ENCODE results near the gene ZSWIM3. TPM values are rescaled to one million over a fixed set of nuclear protein-coding genes. Genes with fewer than 3 reads are reported as not detected.

Gene ZSWIM3
- total and polyA plus RNA-seq, 2 of the 13 experiments (the other 11 are each of a cell fraction or from before 2014, with no cell fraction given), result 5.2 to 5.8 TPM

DNA sequence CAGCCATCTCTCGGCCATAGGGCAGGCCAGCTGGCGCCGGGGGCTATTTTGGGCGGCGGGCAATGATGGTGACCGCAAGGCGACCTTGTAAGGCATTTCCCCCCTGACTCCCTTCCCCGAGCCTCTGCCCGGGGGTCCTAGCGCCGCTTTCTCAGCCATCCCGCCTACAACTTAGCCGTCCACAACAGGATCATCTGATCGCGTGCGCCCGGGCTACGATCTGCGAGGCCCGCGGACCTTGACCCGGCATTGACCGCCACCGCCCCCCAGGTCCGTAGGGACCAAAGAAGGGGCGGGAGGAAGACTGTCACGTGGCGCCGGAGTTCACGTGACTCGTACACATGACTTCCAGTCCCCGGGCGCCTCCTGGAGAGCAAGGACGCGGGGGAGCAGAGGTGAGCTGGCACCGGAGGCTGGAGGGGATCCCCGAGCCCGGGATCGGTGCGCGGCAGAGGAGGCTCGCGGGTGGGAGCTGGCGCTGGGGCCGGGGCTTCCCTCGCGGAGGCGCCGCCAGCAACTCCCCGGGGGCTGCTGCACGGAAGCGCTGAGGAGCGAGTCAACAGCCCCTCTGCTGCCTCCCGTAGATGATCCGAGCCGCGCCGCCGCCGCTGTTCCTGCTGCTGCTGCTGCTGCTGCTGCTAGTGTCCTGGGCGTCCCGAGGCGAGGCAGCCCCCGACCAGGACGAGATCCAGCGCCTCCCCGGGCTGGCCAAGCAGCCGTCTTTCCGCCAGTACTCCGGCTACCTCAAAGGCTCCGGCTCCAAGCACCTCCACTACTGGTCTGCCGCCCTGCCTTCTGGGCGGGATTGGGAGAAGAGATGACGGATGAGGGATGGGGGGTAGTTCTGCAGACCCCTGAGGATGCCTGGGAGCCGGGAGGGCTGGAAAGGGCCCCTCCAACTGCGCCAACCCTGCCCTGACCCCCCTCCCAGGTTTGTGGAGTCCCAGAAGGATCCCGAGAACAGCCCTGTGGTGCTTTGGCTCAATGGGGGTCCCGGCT lies 33.9 kb downstream of the ZSWIM3 start, which contains the start of the genes CTSA and NEURL2 (continued):
- TF ChIP-seq, protein P1, sequence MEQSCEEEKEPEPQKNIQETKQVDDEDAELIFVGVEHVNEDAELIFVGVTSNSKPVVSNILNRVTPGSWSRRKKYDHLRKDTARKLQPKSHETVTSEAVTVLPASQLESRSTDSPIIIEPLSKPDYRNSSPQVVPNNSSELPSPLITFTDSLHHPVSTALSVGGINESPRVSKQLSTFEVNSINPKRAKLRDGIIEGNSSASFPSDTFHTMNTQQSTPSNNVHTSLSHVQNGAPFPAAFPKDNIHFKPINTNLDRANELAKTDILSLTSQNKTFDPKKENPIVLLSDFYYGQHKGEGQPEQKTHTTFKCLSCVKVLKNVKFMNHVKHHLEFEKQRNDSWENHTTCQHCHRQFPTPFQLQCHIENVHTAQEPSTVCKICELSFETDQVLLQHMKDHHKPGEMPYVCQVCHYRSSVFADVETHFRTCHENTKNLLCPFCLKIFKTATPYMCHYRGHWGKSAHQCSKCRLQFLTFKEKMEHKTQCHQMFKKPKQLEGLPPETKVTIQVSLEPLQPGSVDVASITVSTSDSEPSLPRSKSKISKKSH (CRISPR knock-in tag; IDR thresholded peaks at IDR 0.05; ENCODE audit: borderline replicate concordance), result peak; percentile 94; the same call in 1 of the 2 replicates
- TF ChIP-seq, protein P2, sequence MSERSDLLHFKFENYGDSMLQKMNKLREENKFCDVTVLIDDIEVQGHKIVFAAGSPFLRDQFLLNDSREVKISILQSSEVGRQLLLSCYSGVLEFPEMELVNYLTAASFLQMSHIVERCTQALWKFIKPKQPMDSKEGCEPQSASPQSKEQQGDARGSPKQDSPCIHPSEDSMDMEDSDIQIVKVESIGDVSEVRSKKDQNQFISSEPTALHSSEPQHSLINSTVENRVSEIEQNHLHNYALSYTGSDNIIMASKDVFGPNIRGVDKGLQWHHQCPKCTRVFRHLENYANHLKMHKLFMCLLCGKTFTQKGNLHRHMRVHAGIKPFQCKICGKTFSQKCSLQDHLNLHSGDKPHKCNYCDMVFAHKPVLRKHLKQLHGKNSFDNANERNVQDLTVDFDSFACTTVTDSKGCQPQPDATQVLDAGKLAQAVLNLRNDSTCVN (CRISPR knock-in tag; IDR thresholded peaks at IDR 0.05; ENCODE audit: borderline replicate concordance), result peak; percentile 96
- peak; percentile 36 for TF ChIP-seq CHCHD3 (CRISPR knock-in tag; IDR thresholded peaks at IDR 0.05)
- TF ChIP-seq SRSF4 (IDR thresholded peaks at IDR 0.05; ENCODE audit: low read depth, low read length, poor library complexity, severe bottlenecking), result no peak
- peak; percentile 98 for TF ChIP-seq ZNF564 (CRISPR knock-in tag; IDR thresholded peaks at IDR 0.05)
- TF ChIP-seq KLF13 (CRISPR knock-in tag; IDR thresholded peaks at IDR 0.05), result peak; percentile 79; the same call in 1 of the 2 replicates
- TF ChIP-seq ZNF232 (CRISPR knock-in tag; IDR thresholded peaks at IDR 0.05; ENCODE audit: borderline replicate concordance), result peak; percentile 98
- peak; percentile 77 for TF ChIP-seq HHEX (CRISPR knock-in tag; IDR thresholded peaks at IDR 0.05)
- TF ChIP-seq, protein P3, sequence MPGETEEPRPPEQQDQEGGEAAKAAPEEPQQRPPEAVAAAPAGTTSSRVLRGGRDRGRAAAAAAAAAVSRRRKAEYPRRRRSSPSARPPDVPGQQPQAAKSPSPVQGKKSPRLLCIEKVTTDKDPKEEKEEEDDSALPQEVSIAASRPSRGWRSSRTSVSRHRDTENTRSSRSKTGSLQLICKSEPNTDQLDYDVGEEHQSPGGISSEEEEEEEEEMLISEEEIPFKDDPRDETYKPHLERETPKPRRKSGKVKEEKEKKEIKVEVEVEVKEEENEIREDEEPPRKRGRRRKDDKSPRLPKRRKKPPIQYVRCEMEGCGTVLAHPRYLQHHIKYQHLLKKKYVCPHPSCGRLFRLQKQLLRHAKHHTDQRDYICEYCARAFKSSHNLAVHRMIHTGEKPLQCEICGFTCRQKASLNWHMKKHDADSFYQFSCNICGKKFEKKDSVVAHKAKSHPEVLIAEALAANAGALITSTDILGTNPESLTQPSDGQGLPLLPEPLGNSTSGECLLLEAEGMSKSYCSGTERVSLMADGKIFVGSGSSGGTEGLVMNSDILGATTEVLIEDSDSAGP (CRISPR knock-in tag; IDR thresholded peaks at IDR 0.05; ENCODE audit: borderline replicate concordance), result peak; percentile 98
- peak; percentile 98 for TF ChIP-seq E2F1 (CRISPR knock-in tag; IDR thresholded peaks at IDR 0.05)
- TF ChIP-seq, protein P4, sequence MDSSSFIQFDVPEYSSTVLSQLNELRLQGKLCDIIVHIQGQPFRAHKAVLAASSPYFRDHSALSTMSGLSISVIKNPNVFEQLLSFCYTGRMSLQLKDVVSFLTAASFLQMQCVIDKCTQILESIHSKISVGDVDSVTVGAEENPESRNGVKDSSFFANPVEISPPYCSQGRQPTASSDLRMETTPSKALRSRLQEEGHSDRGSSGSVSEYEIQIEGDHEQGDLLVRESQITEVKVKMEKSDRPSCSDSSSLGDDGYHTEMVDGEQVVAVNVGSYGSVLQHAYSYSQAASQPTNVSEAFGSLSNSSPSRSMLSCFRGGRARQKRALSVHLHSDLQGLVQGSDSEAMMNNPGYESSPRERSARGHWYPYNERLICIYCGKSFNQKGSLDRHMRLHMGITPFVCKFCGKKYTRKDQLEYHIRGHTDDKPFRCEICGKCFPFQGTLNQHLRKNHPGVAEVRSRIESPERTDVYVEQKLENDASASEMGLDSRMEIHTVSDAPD (CRISPR knock-in tag; IDR thresholded peaks at IDR 0.05), result peak; percentile 93
- TF ChIP-seq TRIM24 (CRISPR knock-in tag; IDR thresholded peaks at IDR 0.05), result peak; percentile 87
- peak; percentile 98 for TF ChIP-seq MNT (IDR thresholded peaks at IDR 0.05)

Data from HepG2 (cell line).